ENCODE data around the gene ARFGAP1. TPM values are rescaled to one million over a fixed set of nuclear protein-coding genes. Genes with fewer than 3 reads are reported as not detected.

ARFGAP1 gene
- total and polyA plus RNA-seq, 10 of the 15 experiments (the other 5 are each of a cell fraction or from before 2014, with no cell fraction given), result 0.45 to 79.9 (median 30.8) TPM

DNA sequence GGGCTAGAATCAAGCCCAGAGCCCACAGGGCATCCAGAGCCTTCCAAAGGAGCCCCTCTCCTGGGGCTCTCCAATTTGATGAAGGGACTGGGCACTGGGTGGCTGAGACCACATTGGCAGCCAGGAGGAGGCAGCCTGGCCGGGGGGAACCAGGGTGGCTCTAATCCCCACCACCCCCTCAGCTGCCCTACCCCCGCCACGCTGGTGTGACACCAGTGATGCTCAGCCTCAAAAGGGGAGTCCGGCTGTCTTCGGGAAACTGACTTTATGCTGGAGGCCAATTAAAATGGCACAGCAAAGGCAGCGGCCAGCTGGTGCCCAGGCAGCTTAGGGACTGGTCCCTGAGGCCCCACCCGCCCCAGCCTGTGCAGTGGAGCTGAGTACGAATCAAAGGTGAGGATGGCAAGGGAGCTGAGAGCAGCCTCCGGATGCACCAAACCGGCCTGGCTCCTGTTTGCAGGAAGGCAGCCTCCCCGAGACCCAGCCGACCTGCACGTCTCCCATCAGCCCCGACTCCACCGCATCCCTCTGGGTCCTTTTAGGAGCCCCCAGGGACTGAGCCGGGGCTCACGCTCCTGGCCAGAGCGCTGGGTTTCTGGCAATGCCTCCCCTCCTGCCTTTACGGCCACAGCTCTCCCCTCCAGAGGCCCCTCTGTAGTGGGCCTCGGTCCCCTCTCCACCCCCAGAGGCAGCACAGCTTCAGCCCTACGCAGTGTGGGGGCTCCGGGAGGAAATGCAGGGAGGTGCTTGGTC lies 60.1 kb downstream of the ARFGAP1 start:
- no peak for FAIRE-seq
- in situ Hi-C loops (cut with MboI), result no loop called here
- RAD21 ChIA-PET (ENCODE audit: unreplicated experiment), result no interaction called here

More for the DNA sequence above, 60.1 kb downstream of the ARFGAP1 start:
- H3K79me2 ChIP-seq (ENCODE audit: control insufficient read depth, insufficient read depth, low read length), result no peaks in the 10 kb centered on the region
- H3K4me2 ChIP-seq (ENCODE audit: control insufficient read depth, insufficient read depth), result no peak overlapping the region
- no peak overlapping the region for H3K4me3 ChIP-seq
- SMC1A ChIA-PET (ENCODE audit: uncharacterized antibody, unreplicated experiment), result no interaction called here
- CTCF ChIA-PET, result no interaction called here
- no peak for DNase-seq (ENCODE audit: low read depth, low spot score)
- no peak for ATAC-seq
- no peaks in the 10 kb centered on the region for H4K20me1 ChIP-seq (ENCODE audit: control insufficient read depth, insufficient read depth)
- intact Hi-C loops (cut with micrococcal nuclease; ENCODE audit: unreplicated experiment), result no loop called here
- TF ChIP-seq, protein P1, sequence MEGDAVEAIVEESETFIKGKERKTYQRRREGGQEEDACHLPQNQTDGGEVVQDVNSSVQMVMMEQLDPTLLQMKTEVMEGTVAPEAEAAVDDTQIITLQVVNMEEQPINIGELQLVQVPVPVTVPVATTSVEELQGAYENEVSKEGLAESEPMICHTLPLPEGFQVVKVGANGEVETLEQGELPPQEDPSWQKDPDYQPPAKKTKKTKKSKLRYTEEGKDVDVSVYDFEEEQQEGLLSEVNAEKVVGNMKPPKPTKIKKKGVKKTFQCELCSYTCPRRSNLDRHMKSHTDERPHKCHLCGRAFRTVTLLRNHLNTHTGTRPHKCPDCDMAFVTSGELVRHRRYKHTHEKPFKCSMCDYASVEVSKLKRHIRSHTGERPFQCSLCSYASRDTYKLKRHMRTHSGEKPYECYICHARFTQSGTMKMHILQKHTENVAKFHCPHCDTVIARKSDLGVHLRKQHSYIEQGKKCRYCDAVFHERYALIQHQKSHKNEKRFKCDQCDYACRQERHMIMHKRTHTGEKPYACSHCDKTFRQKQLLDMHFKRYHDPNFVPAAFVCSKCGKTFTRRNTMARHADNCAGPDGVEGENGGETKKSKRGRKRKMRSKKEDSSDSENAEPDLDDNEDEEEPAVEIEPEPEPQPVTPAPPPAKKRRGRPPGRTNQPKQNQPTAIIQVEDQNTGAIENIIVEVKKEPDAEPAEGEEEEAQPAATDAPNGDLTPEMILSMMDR (IDR thresholded peaks at IDR 0.05 in 2 of 3, conservative IDR thresholded peaks at IDR 0.05 in 1 of 3; ENCODE audit: control insufficient read depth in 2 of 3, extremely low read depth in 1 of 3, insufficient read depth in 1 of 3, low read depth in 3 of 3, low read length in 3 of 3), result no peak
- TF ChIP-seq TARDBP (IDR thresholded peaks at IDR 0.05; ENCODE audit: borderline replicate concordance), result no peak
- TF ChIP-seq SP1 (IDR thresholded peaks at IDR 0.05; ENCODE audit: low read depth, low read length), result no peak
- TF ChIP-seq BRCA1 (IDR thresholded peaks at IDR 0.05; ENCODE audit: low read depth, low read length), result no peak
- no peak for TF ChIP-seq TCF3 (IDR thresholded peaks at IDR 0.05; ENCODE audit: borderline replicate concordance, insufficient read depth, low read depth, low read length)
- TF ChIP-seq, protein P2, sequence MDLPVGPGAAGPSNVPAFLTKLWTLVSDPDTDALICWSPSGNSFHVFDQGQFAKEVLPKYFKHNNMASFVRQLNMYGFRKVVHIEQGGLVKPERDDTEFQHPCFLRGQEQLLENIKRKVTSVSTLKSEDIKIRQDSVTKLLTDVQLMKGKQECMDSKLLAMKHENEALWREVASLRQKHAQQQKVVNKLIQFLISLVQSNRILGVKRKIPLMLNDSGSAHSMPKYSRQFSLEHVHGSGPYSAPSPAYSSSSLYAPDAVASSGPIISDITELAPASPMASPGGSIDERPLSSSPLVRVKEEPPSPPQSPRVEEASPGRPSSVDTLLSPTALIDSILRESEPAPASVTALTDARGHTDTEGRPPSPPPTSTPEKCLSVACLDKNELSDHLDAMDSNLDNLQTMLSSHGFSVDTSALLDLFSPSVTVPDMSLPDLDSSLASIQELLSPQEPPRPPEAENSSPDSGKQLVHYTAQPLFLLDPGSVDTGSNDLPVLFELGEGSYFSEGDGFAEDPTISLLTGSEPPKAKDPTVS (IDR thresholded peaks at IDR 0.05; ENCODE audit: low read depth, low read length), result no peak
- TF ChIP-seq DPF2 (IDR thresholded peaks at IDR 0.05), result no peak
- TF ChIP-seq CREB1 (IDR thresholded peaks at IDR 0.05; ENCODE audit: low read depth), result no peak
- TF ChIP-seq, protein P3, sequence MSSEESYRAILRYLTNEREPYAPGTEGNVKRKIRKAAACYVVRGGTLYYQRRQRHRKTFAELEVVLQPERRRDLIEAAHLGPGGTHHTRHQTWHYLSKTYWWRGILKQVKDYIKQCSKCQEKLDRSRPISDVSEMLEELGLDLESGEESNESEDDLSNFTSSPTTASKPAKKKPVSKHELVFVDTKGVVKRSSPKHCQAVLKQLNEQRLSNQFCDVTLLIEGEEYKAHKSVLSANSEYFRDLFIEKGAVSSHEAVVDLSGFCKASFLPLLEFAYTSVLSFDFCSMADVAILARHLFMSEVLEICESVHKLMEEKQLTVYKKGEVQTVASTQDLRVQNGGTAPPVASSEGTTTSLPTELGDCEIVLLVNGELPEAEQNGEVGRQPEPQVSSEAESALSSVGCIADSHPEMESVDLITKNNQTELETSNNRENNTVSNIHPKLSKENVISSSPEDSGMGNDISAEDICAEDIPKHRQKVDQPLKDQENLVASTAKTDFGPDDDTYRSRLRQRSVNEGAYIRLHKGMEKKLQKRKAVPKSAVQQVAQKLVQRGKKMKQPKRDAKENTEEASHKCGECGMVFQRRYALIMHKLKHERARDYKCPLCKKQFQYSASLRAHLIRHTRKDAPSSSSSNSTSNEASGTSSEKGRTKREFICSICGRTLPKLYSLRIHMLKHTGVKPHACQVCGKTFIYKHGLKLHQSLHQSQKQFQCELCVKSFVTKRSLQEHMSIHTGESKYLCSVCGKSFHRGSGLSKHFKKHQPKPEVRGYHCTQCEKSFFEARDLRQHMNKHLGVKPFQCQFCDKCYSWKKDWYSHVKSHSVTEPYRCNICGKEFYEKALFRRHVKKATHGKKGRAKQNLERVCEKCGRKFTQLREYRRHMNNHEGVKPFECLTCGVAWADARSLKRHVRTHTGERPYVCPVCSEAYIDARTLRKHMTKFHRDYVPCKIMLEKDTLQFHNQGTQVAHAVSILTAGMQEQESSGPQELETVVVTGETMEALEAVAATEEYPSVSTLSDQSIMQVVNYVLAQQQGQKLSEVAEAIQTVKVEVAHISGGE (CRISPR knock-in tag; IDR thresholded peaks at IDR 0.05), result no peak
- H3K9me3 ChIP-seq (replicated peaks; ENCODE audit: control insufficient read depth, insufficient read depth, low read length), result peaks cover 2% of the 10 kb centered on the region; the same call in 2 of the 3 replicates
- POLR2A ChIA-PET, result no interaction called here
- no peak overlapping the region for H3K27ac ChIP-seq (ENCODE audit: control insufficient read depth, insufficient read depth)
- 70% methylated on average over 21 of the region's 22 CpGs for WGBS (ENCODE audit: insufficient coverage, insufficient replicate concordance, low lambda C conversion rate, missing lambda C conversion rate)
- no peak overlapping the region for H3K9ac ChIP-seq (ENCODE audit: control insufficient read depth, insufficient read depth, low read length)
- H2AFZ ChIP-seq (ENCODE audit: control insufficient read depth, low read depth, low read length), result no peak overlapping the region
- BruUV-seq (replicated peaks), result no TSS peak
- H3K27me3 ChIP-seq (replicated peaks in 1 of 2; ENCODE audit: control insufficient read depth in 2 of 2, insufficient read depth in 2 of 2, low read length in 1 of 2), result no peaks in the 10 kb centered on the region
- H3K4me1 ChIP-seq (ENCODE audit: control insufficient read depth, insufficient read depth, low read length), result no peaks in the 10 kb centered on the region
- no peaks in the 10 kb centered on the region for H3K36me3 ChIP-seq (ENCODE audit: control insufficient read depth in 2 of 2, insufficient read depth in 2 of 2, low read length in 1 of 2)

Data from GM12878 (cell line).